GM11168 (cell line): ENCODE measurements around the gene CREM.

ENCODE experiments used
- in situ Hi-C: fragments of 300-500 bp; cut with MboI; formaldehyde crosslinking; loops from one replicate; pipeline ENCODE4 v1.12.0; 2022; ENCODE audit warnings: low sequenced_read_pairs; ENCODE audit not compliant: unreplicated experiment

Gene CREM

GRCh38 chr10:35132727-35133126, 6.1 kb downstream of the CREM start:
- in situ Hi-C loops: no loop called here

GRCh38 chr10:35133586-35133985, 6.9 kb downstream of the CREM start:
- in situ Hi-C loops: no loop called here

- in situ Hi-C loops: no loop called here
Observed at GRCh38 chr10:35135861-35136260, 9.2 kb downstream of the CREM start.

- in situ Hi-C loops: no loop called here
Observed at GRCh38 chr10:35136263-35136815, 9.7 kb downstream of the CREM start.

- in situ Hi-C loops: no loop called here
Observed at GRCh38 chr10:35140126-35140525, 13.5 kb downstream of the CREM start.

- in situ Hi-C loops: no loop called here
Observed at GRCh38 chr10:35140727-35141126, 14.1 kb downstream of the CREM start.

- in situ Hi-C loops: no loop called here
Observed at GRCh38 chr10:35150308-35150707, 23.7 kb downstream of the CREM start.

GRCh38 chr10:35152992-35153391, 26.3 kb downstream of the CREM start:
- in situ Hi-C loops: no loop called here

GRCh38 chr10:35153716-35154115, 27.1 kb downstream of the CREM start:
- in situ Hi-C loops: no loop called here

GRCh38 chr10:35160743-35161142, 34.1 kb downstream of the CREM start:
- in situ Hi-C loops: no loop called here

GRCh38 chr10:35161906-35162305, 35.3 kb downstream of the CREM start:
- in situ Hi-C loops: no loop called here

GRCh38 chr10:35165136-35165535, 38.5 kb downstream of the CREM start:
- in situ Hi-C loops: no loop called here

- in situ Hi-C loops: no loop called here
Observed at GRCh38 chr10:35165811-35166210, 39.2 kb downstream of the CREM start.

GRCh38 chr10:35166607-35167006, 40.0 kb downstream of the CREM start:
- in situ Hi-C loops: no loop called here

- in situ Hi-C loops: no loop called here
Observed at GRCh38 chr10:35167342-35167741, 40.7 kb downstream of the CREM start.

GRCh38 chr10:35172146-35172545, 45.5 kb downstream of the CREM start:
- in situ Hi-C loops: no loop called here

- in situ Hi-C loops: no loop called here
Observed at GRCh38 chr10:35172574-35172973, 45.9 kb downstream of the CREM start.

- in situ Hi-C loops: no loop called here
Observed at GRCh38 chr10:35178331-35178730, 51.7 kb downstream of the CREM start.

GRCh38 chr10:35182631-35183510, 56.2 kb downstream of the CREM start:
- in situ Hi-C loops: no loop called here

GRCh38 chr10:35184527-35185171, 58.0 kb downstream of the CREM start:
- in situ Hi-C loops: no loop called here

GRCh38 chr10:35185260-35186034, 58.8 kb downstream of the CREM start:
- in situ Hi-C loops: no loop called here
